VCaP (cell line): ENCODE data around the gene TRA2A.

Experiments
- H3K27ac ChIP-seq: fragments of 450-650 bp; 2 replicates; pipeline ENCODE4 v1.5.1; 2017
- CTCF ChIP-seq: fragments of 450-650 bp; conservative IDR thresholded peaks from 2 replicates; pipeline ENCODE4 v1.5.1; 2017; ENCODE audit warnings: mild to moderate bottlenecking, moderate library complexity

The TRA2A gene

GRCh38 chr7:23477157-23477499 lies 54.7 kb downstream of the TRA2A start:
- TF ChIP-seq CTCF, result no peak
- H3K27ac ChIP-seq, result no peak overlapping the region

GRCh38 chr7:23476286-23477156 lies 55.3 kb downstream of the TRA2A start:
- TF ChIP-seq CTCF, result no peak
- no peak overlapping the region for H3K27ac ChIP-seq

- no peak for TF ChIP-seq CTCF
Observed at GRCh38 chr7:23475576-23475839, 56.3 kb downstream of the TRA2A start.

GRCh38 chr7:23474829-23475575 lies 56.8 kb downstream of the TRA2A start:
- H3K27ac ChIP-seq, result no peak overlapping the region
- no peak for TF ChIP-seq CTCF

More at GRCh38 chr7:23475576-23475839, 56.3 kb downstream of the TRA2A start:
- no peak overlapping the region for H3K27ac ChIP-seq

GRCh38 chr7:23474094-23474828 lies 57.5 kb downstream of the TRA2A start:
- no peak overlapping the region for H3K27ac ChIP-seq
- no peak for TF ChIP-seq CTCF

GRCh38 chr7:23473844-23474093 lies 58.0 kb downstream of the TRA2A start:
- TF ChIP-seq CTCF, result no peak
- no peak overlapping the region for H3K27ac ChIP-seq

- TF ChIP-seq CTCF, result no peak
- H3K27ac ChIP-seq, result no peak overlapping the region
Observed at GRCh38 chr7:23472956-23473843, 58.6 kb downstream of the TRA2A start.
